Measurements from ENCODE around the gene STMN1. TPM values are rescaled to one million over a fixed set of nuclear protein-coding genes. Genes with fewer than 3 reads are reported as not detected.
A peak's percentile ranks its signal among the peaks of the same experiment; 100 is the strongest.

STMN1 gene
- total RNA-seq, 1 donor from 2014 or later, result 519 TPM

- peak within 1 kb of the TSS; percentile 99 for H2AFZ ChIP-seq (replicated peaks)
- Mint-ChIP-seq H3K27me3 (ENCODE audit: insufficient read depth, low read depth) (peaks cover 8% of the 10 kb centered on the region), H3K4me3 (peak within 1 kb of the TSS; percentile 96), H3K4me1 (peaks cover 23% of the 10 kb centered on the region), H3K9me3 (no peaks in the 10 kb centered on the region), H3K27ac (peak within 1 kb of the TSS; percentile 87), H3K36me3 (peaks cover 9% of the 10 kb centered on the region)
- H3K36me3 ChIP-seq, result no peaks in the 10 kb centered on the region
- H3K9me3 ChIP-seq (ENCODE audit: low read depth), result no peaks in the 10 kb centered on the region
- H3K27me3 ChIP-seq, result no peaks in the 10 kb centered on the region
- peaks cover 9% of the 10 kb centered on the region for H3F3A ChIP-seq (ENCODE audit: low read depth)
- no peak within 1 kb of the TSS for H3K27ac ChIP-seq
- H3K9ac ChIP-seq, result peak within 1 kb of the TSS; percentile 40
- H3K4me1 ChIP-seq, result peaks cover 12% of the 10 kb centered on the region
- TF ChIP-seq EZH2phosphoT487 (IDR thresholded peaks at IDR 0.05) (no peak), EZH2 (IDR thresholded peaks at IDR 0.05) (no peak), CTCF (IDR thresholded peaks at IDR 0.05) (peak; percentile 7)
- H3K79me2 ChIP-seq (ENCODE audit: low read depth), result peaks cover 47% of the 10 kb centered on the region
- H3K4me3 ChIP-seq, result peak within 1 kb of the TSS; percentile 68
- peak within 1 kb of the TSS; percentile 95 for H3K4me2 ChIP-seq
- peak; percentile 94 for DNase-seq (ENCODE audit: low spot score)
- peaks cover 4% of the 10 kb centered on the region for H4K20me1 ChIP-seq (ENCODE audit: low read depth)
Observed at GRCh38 chr1:25858906-25859789, 47.1 kb downstream of the STMN1 start, which contains the start of gene AUNIP. TSS of gene AUNIP (minus strand) at chr1:25859457. CDS start at chr1:25859357, 100 bp downstream.

GRCh38 chr1:25858494-25858893 is 47.7 kb downstream of the STMN1 start:
- H3K27me3 ChIP-seq, result no peaks in the 10 kb centered on the region
- DNase-seq (ENCODE audit: low spot score), result no peak
- H3K36me3 ChIP-seq, result no peaks in the 10 kb centered on the region

DNA sequence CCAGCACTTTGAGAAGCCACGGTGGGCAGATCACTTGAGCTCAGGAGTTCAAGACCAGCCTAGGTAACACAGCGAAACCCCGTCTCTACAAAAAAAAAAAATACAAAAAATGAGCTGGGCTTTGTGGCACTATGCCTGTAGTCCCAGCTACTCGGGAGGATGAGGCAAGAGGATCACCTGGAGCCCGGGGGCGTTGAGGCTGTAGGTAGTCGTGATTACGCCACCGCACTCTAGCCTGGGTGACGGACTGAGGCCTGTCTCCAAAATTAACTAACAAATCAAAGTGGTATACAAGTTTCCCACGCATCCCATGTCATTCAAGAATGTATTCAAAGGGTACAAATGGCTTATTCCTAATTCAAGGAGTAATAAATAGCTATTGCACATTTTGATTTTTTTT is 49.4 kb downstream of the STMN1 start:
- Histone ChIP-seq H3K36me3 (no peaks in the 10 kb centered on the region), H3K4me2 (no peak overlapping the region), H3F3A (ENCODE audit: low read depth) (peaks cover 9% of the 10 kb centered on the region), H2AFZ (replicated peaks) (no peak overlapping the region), H3K79me2 (ENCODE audit: low read depth) (peaks cover 68% of the 10 kb centered on the region), H3K9ac (no peak overlapping the region), H4K20me1 (ENCODE audit: low read depth) (peaks cover 4% of the 10 kb centered on the region), H3K27me3 (no peaks in the 10 kb centered on the region), H3K4me1 (peaks cover 12% of the 10 kb centered on the region), H3K4me3 (no peak overlapping the region), H3K27ac (no peak overlapping the region), H3K9me3 (ENCODE audit: low read depth) (no peaks in the 10 kb centered on the region)
- H3K27ac Mint-ChIP-seq, result no peak overlapping the region
- peaks cover 23% of the 10 kb centered on the region for H3K4me1 Mint-ChIP-seq
- H3K27me3 Mint-ChIP-seq (ENCODE audit: insufficient read depth, low read depth), result peaks cover 3% of the 10 kb centered on the region
- TF ChIP-seq CTCF (IDR thresholded peaks at IDR 0.05) (no peak), EZH2phosphoT487 (IDR thresholded peaks at IDR 0.05) (no peak), EZH2 (IDR thresholded peaks at IDR 0.05) (no peak)
- no peaks in the 10 kb centered on the region for H3K9me3 Mint-ChIP-seq
- H3K36me3 Mint-ChIP-seq, result peaks cover 2% of the 10 kb centered on the region
- no peak for DNase-seq (ENCODE audit: low spot score)
- H3K4me3 Mint-ChIP-seq, result no peak overlapping the region

More at GRCh38 chr1:25858494-25858893, 47.7 kb downstream of the STMN1 start:
- peak overlapping the region; percentile 62 for H3K27ac Mint-ChIP-seq
- peaks cover 4% of the 10 kb centered on the region for H4K20me1 ChIP-seq (ENCODE audit: low read depth)
- peaks cover 9% of the 10 kb centered on the region for H3K36me3 Mint-ChIP-seq
- H3K79me2 ChIP-seq (ENCODE audit: low read depth), result peaks cover 54% of the 10 kb centered on the region
- H3K9ac ChIP-seq, result no peak overlapping the region
- H3K9me3 Mint-ChIP-seq, result no peaks in the 10 kb centered on the region
- peaks cover 12% of the 10 kb centered on the region for H3K4me1 ChIP-seq
- peaks cover 7% of the 10 kb centered on the region for H3K27me3 Mint-ChIP-seq (ENCODE audit: insufficient read depth, low read depth)
- no peak overlapping the region for H3K27ac ChIP-seq
- peak overlapping the region; percentile 90 for H3K4me3 Mint-ChIP-seq
- no peak for TF ChIP-seq EZH2 (IDR thresholded peaks at IDR 0.05)
- peak overlapping the region; percentile 68 for H3K4me3 ChIP-seq
- peak overlapping the region; percentile 95 for H3K4me2 ChIP-seq
- H3K9me3 ChIP-seq (ENCODE audit: low read depth), result no peaks in the 10 kb centered on the region
- H3F3A ChIP-seq (ENCODE audit: low read depth), result peaks cover 9% of the 10 kb centered on the region
- peak overlapping the region; percentile 99 for H2AFZ ChIP-seq (replicated peaks)
- H3K4me1 Mint-ChIP-seq, result peaks cover 23% of the 10 kb centered on the region

DNA sequence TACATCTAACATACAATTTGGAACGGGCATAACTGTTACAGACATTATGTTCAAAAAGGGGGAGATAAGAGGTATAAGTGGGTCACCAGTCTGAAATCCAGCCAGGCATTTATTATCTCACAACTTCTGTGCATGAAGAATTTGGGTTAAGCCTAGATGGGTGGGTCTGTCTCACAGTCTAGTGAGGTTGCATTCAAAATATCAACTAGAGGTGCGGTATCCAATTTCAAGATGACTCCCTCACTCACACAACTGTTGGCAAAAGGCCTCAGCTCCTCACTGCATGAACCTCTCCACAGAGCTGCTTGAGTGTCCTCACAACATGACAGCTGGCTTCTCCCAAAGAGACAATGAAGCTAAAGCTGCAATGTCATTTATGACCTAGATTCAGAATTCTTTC is 51.7 kb downstream of the STMN1 start:
- DNase-seq (ENCODE audit: low spot score), result no peak
- no peaks in the 10 kb centered on the region for H3K36me3 ChIP-seq
- Mint-ChIP-seq H3K27ac (no peak overlapping the region), H3K27me3 (ENCODE audit: insufficient read depth, low read depth) (no peaks in the 10 kb centered on the region), H3K36me3 (peaks cover 2% of the 10 kb centered on the region), H3K9me3 (no peaks in the 10 kb centered on the region), H3K4me3 (no peak overlapping the region), H3K4me1 (peaks cover 10% of the 10 kb centered on the region)
- no peak overlapping the region for H3K4me2 ChIP-seq
- H3K9me3 ChIP-seq (ENCODE audit: low read depth), result no peaks in the 10 kb centered on the region
- no peak for TF ChIP-seq EZH2phosphoT487 (IDR thresholded peaks at IDR 0.05)
- TF ChIP-seq CTCF (IDR thresholded peaks at IDR 0.05), result no peak
- TF ChIP-seq EZH2 (IDR thresholded peaks at IDR 0.05), result no peak
- H3K79me2 ChIP-seq (ENCODE audit: low read depth), result peaks cover 86% of the 10 kb centered on the region
- no peaks in the 10 kb centered on the region for H4K20me1 ChIP-seq (ENCODE audit: low read depth)
- H3K4me3 ChIP-seq, result no peak overlapping the region
- peaks cover 9% of the 10 kb centered on the region for H3F3A ChIP-seq (ENCODE audit: low read depth)
- H3K4me1 ChIP-seq, result peaks cover 9% of the 10 kb centered on the region
- no peaks in the 10 kb centered on the region for H3K27me3 ChIP-seq
- no peak overlapping the region for H2AFZ ChIP-seq (replicated peaks)
- no peak overlapping the region for H3K9ac ChIP-seq
- no peak overlapping the region for H3K27ac ChIP-seq

Data from neural progenitor cell (in vitro differentiated cells).